NCI-H345 treated with DMSO at 0.1 percent for 48 hours (cell line): ENCODE measurements around the gene PHF2.

Source experiments
- DNase-seq: peaks from one replicate; lab custom pipeline; 2025; ENCODE audit not compliant: unreplicated experiment; lab: John Stamatoyannopoulos, UW

The PHF2 gene

DNA sequence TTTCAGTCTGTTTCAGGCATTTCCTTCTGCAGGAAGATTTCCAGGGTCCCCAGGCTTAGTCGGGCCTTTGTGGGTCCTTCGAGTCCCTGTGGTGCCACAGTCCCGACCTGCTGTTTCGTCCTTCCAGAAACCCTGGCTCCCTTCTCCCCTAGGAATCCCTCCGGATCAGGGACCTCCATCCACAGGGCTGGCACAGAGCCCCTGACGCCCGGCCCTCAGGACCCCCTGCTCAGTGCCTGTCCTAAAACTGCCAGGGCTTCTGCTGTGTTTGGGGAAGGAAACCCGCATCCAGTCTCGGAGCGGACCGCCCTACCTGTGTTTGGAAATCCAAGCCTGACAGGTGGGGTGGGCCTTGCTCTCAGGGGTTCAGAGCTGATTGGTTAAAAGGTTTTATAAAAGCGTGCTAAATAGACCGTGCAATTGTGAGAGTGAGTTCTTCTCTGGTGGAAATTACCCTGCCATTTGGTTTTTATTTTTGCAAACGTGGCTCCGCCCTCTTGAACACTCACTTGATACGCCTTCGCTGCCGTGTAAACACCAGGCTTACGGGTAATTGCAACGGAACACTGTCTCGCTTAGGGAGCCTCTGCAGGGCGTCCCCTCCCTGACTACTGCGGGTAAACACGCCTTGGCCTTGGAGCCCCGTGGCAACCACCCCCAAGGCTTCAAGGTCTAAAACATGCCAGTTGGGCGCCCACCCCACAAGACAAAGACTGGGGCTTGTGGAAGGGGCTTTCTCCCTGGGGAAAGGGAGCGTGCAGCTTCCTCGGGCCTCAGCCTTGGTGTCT, 121.2 kb downstream of the PHF2 start:
- DNase-seq: peak; percentile 94

DNA sequence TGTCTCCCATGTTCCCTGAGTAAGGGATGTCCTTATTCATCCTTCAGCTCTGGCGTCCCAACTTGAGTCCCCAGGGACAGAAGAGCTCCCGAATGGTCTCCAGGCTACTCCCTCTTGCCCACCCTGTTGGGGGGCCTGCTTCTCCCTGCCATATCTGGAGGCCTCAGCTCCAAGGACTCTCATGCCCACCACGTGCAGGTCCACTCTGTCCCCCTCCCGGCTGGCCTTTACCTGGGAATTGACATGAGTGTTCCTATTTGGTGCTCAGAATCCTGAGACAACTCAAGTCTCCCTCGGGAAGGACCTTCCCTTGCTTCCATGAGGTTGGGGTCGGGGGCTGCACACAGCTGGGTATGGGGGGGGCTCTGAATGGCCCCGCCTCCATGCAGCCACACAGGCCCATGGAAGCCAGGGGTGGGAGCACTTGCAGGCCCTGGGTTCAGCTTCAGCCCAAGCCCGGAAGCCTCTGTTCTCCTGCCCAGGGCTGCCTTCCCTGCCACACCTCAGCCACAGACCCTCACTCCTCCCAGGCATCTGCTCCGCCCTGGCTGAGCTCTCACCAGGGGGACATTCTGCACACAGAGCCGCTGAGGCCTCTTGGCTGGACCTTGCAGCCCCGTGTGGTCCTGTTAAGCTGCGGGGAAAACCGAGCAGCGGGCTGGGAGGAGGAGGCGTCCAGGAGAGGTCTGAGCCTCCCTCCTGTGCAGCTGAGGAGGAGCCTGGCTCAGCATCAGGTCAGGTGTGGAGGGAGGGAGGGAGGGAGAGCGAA, 121.9 kb downstream of the PHF2 start:
- no peak for DNase-seq

DNA sequence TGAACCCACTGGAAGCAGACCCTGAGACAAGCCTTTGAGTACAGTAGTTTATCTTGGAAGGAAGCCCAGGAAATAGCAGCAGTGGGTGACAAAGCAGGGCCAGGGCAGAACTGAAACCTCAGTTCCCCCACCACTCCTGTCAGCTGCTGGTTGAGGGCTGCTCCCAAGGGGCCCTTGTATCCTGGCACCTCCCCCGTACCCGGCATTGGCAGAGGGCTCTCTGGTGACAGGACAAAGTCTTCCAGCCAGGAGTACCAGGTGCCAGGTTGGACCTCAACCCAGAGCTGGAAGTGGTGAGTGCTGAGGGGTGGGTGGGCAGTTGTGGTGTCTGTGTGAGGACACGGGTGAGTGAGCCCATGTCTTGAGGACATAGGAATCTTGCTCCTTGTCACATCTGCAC, 123.3 kb downstream of the PHF2 start:
- no peak for DNase-seq

DNA sequence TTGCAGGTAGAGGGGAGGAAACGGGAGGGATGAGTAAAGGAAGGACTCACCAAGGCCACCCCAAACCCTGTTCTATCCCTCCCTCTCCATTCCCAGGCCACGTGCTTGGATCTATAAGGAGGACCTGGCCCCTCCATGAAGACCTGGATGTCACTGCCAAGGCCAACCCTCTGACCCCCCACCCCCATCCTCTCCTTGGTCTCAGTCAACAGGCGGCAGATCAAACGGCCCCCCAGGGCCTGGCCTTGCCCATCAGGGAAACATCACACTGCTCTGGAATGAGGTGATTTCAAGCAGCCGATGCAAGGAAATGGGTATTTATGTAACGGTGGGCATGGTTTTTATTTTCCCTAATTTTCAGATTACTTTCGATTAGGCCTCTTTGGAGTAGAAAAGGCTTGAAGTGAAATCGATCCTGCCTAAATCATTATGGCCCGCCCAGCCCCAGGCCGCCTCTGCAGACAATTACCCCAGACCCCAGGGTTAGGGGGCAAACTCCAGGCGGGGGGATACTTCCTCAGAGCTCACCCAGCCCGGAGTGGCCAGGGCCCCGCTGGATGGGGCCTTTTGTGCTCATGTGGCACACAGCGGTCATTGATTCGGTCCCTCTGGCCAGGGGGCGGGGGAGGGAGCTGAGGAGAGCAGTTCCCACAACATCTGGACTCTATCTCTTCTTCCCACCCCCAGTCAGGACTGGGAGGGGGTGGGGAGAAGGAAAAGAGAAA, 125.3 kb downstream of the PHF2 start:
- DNase-seq: no peak

DNA sequence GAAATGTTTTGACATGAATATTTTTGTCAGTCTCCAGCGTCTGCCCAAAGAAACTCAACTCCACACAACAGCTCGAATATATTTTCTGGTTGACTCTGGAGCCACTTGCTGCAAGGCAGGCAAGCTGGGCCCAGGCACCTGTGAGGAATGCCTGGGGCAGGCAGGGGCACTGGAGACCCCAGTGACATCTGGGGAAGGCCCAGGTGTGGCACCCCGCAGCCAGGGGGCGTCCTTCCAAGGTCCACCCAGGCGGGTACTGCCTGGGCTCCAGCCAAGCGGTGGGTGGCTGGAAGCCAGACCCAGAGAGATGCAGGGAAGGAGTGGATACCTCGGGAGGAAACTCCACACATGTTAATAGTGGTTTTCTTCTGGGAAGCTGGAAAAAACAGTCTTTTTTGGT, 125.9 kb downstream of the PHF2 start:
- DNase-seq: no peak

DNA sequence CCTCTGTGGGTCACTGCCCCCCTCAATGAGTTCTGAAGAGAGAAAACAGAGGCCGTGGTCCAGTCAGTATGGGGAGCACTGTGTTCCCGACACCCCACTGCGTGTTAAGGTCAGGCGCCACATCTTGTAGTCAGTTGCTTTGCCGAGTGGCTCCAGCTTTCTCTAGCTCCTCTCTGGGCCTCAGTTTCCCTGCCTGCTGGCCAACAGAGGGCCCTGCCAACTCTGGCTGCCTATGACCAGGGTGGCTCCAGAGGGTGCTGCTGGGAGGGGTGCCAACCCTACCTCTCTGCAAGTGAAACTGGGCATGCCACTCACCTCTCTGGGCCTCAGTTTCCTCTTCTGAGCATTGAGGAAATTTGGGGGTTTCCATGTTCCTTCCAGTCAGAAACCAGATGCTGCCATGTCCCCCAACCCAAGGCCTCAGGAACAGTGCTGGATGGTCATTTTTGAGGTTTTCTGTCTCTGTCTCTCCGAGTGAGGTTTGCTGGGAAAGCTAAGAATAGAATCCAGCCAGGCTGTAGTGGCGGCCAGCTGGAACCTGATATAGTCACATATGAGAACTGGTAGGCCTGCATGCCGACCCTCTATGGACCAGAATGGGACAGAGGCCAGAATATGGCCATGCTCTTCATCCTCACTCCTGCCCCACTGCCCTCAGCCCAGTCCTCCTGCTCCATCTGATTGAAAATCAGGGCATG, 132.1 kb downstream of the PHF2 start:
- no peak for DNase-seq

DNA sequence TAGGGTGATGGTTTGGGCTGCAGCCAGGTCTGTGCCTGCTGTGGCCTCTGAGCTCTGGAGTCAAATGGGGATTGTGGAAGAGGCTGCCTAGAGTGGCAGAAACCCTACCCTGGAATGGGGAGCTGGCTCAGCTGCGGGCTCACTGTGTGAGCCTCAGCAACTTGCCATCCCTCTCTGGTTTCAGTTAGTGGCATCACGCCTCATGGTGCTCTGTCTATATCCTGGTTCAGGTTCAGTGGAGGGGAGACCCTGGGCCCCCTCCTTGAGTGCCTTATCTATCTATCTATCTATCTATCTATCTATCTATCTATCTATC, 132.6 kb downstream of the PHF2 start:
- no peak for DNase-seq

DNA sequence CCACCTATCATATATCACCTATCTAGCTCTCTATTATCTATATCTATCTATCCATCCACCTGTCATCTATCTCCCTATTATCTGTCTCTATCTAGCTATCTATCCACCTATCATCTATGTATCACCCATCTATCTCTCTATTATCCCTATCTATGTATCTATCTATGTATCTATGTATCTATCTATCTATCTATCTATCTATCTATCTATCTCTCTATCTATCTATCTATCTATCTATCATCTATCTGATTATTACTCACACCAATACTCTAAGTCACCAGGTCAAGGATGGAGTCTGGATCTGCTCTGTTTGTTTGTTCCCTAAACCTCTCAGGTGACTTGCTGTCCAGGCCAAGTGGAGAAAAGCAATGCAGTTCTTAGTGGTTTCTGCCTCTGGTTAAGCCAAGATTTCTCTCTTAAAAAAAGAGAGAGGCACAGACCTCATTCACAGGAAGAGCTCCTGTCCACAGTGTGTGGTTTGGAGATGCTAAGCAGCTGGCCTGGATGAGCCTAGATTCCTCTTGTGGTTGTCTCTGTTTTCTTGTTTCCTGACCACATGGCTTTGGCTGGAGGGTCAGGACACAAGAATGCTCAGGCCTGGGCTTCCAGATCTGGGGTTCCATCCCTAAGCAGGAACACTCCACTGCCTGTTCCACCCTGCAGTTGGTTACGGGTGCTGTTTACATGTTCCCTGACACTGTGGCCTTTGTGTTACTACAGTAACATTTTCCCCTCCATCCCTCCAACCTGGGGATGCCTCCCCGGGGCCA, 133.4 kb downstream of the PHF2 start:
- no peak for DNase-seq

DNA sequence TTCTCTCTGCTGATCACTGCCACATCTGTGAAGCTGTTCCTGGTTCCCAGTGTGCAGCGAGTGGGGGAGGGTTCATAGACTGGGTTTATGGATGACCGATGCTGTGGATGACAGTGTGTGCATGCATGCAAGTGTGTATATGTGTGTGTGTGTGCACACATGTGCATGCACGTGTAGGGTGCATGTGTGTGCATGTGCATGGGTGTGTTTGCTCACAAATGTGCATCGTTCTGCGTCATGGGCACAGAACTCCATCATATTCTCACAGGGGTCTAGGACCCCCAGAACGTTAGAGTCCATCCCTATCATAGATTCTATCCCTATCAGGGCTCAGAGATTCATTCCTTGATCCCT, 134.0 kb downstream of the PHF2 start:
- DNase-seq: no peak

DNA sequence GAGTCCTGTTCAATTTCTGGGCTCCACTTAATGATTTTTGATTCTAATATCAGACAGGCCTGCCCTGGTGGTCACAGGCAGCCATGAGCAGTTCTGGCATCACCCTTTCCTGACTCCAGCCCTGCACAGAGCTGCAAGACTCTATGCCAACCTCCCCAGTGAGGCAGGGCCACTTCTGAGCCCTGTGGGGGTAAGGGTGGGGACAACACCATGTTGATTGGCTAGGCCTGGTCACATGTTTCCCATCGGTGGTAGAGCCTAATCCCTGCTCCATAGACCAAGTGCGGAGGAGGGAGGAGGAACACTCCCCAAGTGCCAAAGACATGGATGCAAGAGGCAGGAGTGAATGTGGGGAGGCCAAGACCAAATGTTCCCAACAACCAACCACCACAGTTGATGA, 134.6 kb downstream of the PHF2 start:
- no peak for DNase-seq

DNA sequence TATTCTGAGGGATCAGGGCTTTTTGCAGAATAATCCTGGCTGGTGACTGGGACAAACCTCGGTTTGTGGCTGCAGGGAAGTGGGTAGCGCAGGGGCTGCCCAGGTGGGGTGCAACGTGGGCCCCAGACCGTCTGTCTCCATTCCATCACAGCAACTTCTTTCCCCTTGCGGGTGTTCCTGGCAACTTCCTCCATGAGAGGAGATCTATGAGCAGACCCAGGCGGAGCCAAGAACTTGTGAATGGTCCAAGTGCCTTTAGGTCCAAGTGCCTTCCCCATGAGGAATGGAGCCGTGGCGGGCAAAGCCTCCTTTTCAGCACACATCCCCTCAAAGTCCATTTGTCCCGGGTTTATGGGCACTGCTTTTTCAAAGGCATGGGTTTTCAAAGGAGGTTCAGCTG, 136.5 kb downstream of the PHF2 start:
- DNase-seq: no peak

DNA sequence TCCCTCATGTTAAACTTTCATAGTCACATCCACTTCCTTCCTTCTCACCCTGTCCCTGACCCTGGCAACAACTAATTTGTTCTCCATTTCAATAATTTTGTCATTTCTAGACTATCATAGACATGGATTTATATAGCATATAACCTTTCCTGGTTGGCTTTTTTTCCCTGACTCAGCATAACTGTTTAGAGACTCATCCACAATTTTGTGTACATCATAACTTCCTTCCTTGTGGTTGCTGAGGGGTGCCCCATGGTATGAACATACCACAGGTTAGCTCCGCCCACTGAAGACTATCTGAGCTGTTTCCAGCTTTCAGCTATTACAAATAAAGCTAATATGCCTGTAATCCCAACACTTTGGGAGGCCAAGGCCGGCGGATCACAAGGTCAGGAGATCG, 137.3 kb downstream of the PHF2 start:
- DNase-seq: no peak

DNA sequence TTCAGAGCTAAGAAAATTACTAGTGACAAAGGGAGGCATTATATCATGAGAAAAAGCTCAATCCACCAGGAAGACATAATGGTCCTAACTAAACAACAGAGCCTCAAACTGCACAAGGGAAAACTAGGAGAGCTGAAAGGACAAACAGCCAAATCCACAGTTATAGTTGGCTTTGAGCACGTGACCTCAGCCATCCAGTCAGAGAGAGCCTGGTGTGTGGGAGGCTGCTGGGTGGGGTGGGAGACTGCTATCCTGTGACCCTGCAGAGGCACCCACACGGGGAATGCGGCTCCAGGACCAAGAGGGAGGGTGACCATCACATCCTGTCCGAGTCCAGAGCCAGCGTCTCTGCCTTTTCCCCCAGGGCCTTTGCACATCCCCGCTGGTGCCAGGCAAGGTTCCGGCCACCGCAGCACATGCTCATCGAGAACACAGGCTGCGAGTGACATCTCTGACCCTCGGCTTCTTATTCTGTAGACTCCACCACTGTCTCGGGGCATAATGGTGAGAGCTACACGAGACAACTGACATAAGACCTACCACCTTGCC, 145.1 kb downstream of the PHF2 start:
- no peak for DNase-seq

DNA sequence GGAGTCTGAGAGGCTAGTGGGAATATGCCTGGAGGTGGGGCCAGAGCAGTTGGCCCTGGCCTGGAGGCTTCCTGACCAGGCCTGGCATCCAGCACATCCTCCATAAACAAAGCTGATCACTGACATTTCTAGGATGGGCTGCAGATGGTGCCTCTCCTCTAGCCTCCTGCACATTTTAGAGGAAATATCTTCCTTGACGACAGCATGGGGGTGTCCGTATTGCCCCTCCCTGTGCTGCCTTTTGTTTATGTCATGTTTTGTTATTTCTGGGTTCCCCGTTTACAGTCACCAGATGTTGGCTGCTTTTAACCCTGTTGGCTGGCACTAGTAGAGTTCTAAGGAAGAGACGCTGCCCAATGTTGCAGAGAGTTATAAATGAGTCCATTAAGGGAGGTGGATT, 148.5 kb downstream of the PHF2 start:
- DNase-seq: no peak

DNA sequence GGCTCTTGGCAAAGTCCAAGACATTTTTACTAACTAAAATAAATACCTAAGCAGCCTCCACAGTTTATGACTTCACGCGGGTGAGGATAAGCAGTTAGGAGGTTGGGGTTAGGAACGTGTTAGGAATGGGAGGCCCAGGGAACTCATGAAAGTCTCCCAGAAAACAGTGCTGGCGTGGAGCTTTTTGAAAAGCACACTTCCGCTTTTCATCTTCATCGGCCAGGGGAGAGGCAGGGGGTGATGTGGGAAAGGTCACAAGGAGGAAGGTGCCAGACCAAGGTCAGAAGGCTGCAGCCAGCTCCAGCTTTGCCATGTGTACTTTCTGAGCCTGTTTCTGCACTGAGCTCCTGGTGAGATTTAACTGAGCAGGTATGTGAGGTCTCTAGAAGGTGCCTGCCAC, 149.0 kb downstream of the PHF2 start:
- no peak for DNase-seq

DNA sequence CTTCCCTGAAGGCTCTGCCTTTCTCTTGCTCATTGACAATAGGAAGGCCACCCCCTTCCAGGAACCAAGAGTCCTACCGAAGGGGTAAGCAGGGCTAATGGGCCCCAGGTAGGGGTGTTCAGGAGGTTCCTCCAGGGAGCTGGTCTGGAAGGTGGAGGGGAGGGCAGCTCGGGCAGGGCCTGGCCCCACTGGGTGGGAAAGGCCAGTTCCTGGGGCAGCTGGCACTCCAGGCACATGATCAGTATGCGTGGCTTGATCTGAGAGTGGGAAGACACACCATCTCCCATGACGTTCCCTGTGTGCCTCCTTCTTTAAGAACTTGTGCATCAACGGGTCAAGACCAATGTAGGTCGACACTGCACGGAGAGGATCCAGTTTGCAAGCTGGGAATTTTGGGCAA, 149.8 kb downstream of the PHF2 start:
- DNase-seq: no peak
